Stimulated activated CD8-positive, alpha-beta memory T cell treated with anti-CD3 and anti-CD28 coated beads, Interleukin-4, amount 100 ng/mL, for 1 hour (primary cell): ENCODE data around the gene CDC42SE2.
"Not testable (repeated sequence)": the region's sequence is repeated elsewhere in the genome, so short reads cannot be mapped to it uniquely, and the experiment has no call there.

Experiments used
- DNase-seq, 2 donors: peaks; one replicate each; pipeline ENCODE4 v3.0.0-alpha.2; 2020; ENCODE audit warnings: low read depth in 2 of 2, low spot score in 1 of 2

CDC42SE2 gene

DNA sequence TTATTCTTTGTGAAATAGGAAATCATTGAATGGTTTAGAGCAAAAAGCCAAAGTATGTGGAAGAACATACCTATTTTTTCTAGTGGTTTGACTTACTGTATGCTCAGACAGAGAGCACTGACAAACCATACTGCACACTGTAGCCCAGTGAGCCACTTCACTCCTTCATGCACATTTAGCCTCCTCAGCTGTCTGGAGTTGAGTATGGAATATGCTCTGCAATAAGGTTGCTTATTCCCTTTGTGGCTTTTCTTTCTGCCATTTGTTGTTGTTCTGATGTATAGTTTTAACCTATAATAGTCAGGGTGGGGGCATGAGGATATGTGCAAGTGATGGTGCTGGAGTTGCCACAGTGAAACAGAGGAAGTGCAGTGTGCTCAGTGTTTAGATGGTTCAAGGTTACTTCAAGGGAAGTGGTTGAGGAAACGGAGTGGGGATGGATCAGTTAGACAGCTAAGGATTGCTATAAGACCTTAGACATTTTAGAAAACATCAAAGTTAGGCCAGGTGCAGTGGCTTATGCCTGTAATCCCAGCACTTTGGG is 100.7 kb downstream of the CDC42SE2 start:
- DNase-seq, result no peak

GRCh38 chr5:131366428-131366827 is 102.6 kb downstream of the CDC42SE2 start:
- DNase-seq, result no peak

GRCh38 chr5:131367219-131367860 is 103.5 kb downstream of the CDC42SE2 start:
- DNase-seq, result no peak

GRCh38 chr5:131368866-131369265 is 105.0 kb downstream of the CDC42SE2 start:
- no peak for DNase-seq

GRCh38 chr5:131369558-131369957 is 105.7 kb downstream of the CDC42SE2 start:
- no peak for DNase-seq

DNA sequence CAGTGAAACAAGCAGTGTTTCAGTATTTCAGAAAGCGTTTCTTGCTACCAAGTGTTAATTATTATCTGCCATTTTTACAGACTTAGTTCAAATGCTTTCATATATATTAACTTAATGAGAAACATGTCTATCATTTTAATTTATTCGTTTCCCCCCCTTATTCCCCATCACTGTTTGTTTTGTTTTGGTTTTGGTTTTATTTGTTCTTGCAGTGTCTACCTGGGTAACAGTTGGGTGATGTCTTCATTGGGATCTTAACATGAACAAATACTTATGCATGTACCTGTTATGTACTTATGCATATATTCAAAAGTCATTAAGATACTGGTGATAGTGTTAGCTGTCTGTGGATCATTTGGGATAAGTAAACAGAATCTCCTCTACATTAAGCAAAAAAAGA is 108.0 kb downstream of the CDC42SE2 start:
- DNase-seq, result no peak

DNA sequence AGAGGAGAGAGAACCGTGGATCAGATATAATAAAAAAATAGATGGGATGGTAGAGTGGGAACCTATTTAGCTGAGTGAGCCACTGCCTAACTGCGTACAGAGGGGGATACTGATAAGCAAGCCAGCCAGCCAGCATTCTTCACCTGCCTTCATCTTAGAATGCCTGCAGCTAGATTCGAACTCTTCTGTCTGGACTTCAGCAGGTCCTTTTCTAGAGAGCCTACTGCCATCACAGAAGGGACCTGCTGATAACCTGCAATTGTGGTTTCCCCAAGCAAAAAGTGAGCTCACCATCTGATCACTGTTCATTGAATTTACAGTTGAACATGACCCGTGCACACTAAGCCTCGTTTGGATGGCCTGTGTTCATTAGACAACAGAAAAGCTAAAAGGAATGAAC is 109.4 kb downstream of the CDC42SE2 start:
- no peak for DNase-seq

DNA sequence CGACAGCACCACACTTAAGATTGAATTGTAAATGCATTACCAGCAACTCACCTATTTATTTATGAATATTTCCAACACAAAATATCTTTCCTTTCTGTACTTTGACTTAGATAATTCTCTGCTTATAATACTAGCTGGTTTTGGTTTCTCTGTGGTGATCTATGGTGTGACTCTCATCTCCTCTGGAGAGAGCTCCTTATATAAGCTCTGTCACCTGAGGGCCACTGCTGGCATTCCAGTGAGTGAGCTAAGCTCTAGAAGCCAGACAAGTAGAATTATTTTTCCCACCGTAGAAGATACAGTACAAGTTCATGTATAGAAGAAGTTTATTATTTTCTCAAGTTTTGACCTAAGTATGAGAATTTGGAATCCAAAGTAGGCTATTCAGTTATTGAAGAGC is 111.5 kb downstream of the CDC42SE2 start:
- DNase-seq, result no peak

GRCh38 chr5:131377346-131377745 is 113.5 kb downstream of the CDC42SE2 start:
- DNase-seq, result no peak

GRCh38 chr5:131377785-131378325 is 114.0 kb downstream of the CDC42SE2 start:
- DNase-seq, result no peak

GRCh38 chr5:131378721-131379541 is 115.1 kb downstream of the CDC42SE2 start:
- no peak for DNase-seq

DNA sequence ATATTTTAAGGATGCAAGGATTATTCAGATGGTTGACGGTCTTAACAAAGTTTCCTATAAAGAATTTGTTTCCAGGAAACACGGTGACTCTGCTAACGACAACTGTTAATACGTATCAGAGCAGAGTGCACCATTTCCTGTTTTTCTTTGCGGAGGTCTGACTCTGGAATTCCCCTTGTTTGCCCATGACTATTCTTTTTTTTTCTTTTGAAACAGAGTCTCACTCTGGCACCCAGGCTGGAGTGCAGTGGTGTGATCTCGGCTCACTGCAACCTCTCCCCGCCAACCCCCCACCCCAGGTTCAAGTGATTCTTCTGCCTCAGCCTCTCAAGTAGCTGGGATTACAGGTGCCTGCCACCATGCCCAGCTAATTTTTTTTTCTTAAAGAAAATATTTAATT is 115.9 kb downstream of the CDC42SE2 start:
- DNase-seq, result peak; percentile 28 to 45

- DNase-seq, result not testable (repeated sequence)
Observed at GRCh38 chr5:131380238-131380637, 116.4 kb downstream of the CDC42SE2 start.

- no peak for DNase-seq
Observed at GRCh38 chr5:131381021-131381420, 117.2 kb downstream of the CDC42SE2 start.

- no peak for DNase-seq
Observed at GRCh38 chr5:131381777-131382176, 117.9 kb downstream of the CDC42SE2 start.

DNA sequence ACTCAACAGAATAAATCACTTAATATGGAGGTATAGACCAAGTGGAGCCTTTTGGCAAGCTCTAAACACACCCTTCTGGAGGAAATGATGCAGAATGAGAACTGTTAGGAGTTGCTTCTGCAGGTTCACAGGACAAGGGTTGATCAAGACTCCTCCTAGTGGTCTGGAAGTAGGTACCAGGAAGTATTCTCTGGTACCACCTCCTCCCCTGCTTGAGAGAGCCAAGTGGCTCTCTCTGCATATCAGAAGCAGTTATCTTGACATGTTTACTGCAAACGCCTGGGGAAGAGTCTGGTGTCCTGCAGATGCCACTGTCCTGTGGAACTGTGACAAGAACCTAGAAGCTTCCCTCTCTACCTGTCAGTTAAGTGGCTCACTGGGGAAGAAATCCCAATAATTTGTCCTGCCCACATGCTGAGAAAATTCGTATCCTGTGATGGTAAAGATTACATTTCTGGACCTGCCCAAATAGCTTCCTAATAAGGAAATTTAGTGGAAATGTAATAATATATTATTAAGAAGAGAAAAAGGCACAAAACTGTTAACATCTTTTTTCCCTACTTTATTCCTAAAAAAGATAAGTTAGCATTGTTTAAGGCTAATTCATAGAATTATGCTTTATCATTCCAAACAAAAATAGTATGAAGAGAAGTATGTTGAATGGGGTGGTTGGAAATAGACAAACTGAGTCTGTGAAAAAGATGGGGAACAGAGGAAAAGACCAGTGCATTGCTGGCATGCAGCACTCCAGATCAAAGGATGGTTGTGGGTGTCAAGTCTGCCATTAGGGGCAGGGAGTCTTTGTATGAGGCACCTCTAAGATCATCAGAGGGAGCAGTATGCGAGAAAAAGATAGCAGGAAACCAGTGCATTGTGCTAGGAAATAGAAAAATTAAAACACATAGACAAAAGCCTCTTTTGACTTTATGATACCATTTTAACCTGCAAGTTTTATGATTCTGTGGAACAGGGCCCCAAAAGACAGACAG is 118.8 kb downstream of the CDC42SE2 start:
- DNase-seq, result peak in 1 of 2 donors; percentile 17

GRCh38 chr5:131384173-131384572 is 120.3 kb downstream of the CDC42SE2 start:
- DNase-seq, result no peak

DNA sequence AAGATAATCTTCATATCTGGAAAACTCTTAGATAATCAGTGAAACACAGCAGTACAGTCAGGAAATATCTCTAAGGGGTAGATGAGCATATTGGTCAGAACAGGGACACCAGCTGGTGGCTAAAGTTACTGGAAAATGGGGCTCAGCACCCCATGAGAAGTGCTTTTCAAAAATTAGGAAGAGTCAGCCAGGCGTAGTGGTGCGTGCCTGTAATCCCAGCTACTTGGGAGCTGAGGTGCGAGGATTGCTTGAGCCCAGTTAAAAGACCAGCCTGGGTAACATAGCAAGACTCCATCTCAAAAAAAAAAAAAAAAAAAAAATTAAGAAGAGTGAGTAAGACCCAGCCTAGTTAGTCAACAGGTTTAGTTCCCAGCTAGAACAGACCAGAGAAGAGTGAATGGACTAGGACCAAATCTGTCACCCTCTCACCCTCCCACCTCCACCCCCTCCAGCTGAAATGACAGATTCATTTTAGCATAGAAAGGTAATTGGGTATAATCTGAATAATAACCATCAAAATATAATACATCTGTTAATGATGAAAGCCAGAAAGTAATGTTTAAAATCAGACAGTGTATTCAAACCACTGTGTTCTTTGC is 120.9 kb downstream of the CDC42SE2 start:
- DNase-seq, result no peak

- DNase-seq, result no peak
Observed at GRCh38 chr5:131386124-131386523, 122.3 kb downstream of the CDC42SE2 start.

GRCh38 chr5:131386779-131387178 is 122.9 kb downstream of the CDC42SE2 start:
- no peak for DNase-seq
